ENCODE measurements around the gene GRAMD1A. TPM values are rescaled to one million over a fixed set of nuclear protein-coding genes. Genes with fewer than 3 reads are reported as not detected.
"Not testable (repeated sequence)": the region's sequence is repeated elsewhere in the genome, so short reads cannot be mapped to it uniquely, and the experiment has no call there.

Gene GRAMD1A
- polyA plus RNA-seq (ENCODE audit: insufficient read length in 4 of 4) = 10 to 100 TPM; 48.4 to 60.8 (median 57.5) TPM

- DNase-seq (ENCODE audit: low read depth in 4 of 4, low spot score in 3 of 4) = peak; percentile 77 to 85 (median 78)
These were observed at the start of gene GRAMD1A for GRCh38 chr19:34999498-35000337. Gene GRAMD1A (plus strand): TSS chr19:35000323. CDS start chr19:35000479, 156 bp downstream.

GRCh38 chr19:34953092-34953491 lies 47.0 kb upstream of the GRAMD1A start:
- DNase-seq (ENCODE audit: low read depth in 4 of 4, low spot score in 3 of 4) = no peak

GRCh38 chr19:34957830-34958751 lies 42.0 kb upstream of the GRAMD1A start:
- DNase-seq (ENCODE audit: low read depth in 4 of 4, low spot score in 3 of 4) = no peak

- no peak for DNase-seq (ENCODE audit: low read depth in 4 of 4, low spot score in 3 of 4)
These were observed 41.1 kb upstream of the GRAMD1A start for GRCh38 chr19:34959021-34959420.

- no peak for DNase-seq (ENCODE audit: low read depth in 4 of 4, low spot score in 3 of 4)
These were observed 39.9 kb upstream of the GRAMD1A start for GRCh38 chr19:34960103-34960805.

GRCh38 chr19:34960940-34961679 lies 39.0 kb upstream of the GRAMD1A start:
- no peak for DNase-seq (ENCODE audit: low read depth in 4 of 4, low spot score in 3 of 4)

GRCh38 chr19:34961775-34962686 lies 38.1 kb upstream of the GRAMD1A start:
- no peak for DNase-seq (ENCODE audit: low read depth in 4 of 4, low spot score in 3 of 4)

GRCh38 chr19:34962687-34963572 lies 37.2 kb upstream of the GRAMD1A start:
- DNase-seq (ENCODE audit: low read depth in 4 of 4, low spot score in 3 of 4) = peak in 1 of 4 donors; percentile 7

- peak in 3 of 4 donors; percentile 25 to 45 (median 36) for DNase-seq (ENCODE audit: low read depth in 4 of 4, low spot score in 3 of 4)
These were observed 36.3 kb upstream of the GRAMD1A start, which contains the start of gene ZNF792 for GRCh38 chr19:34963573-34964406. Gene ZNF792 (minus strand): TSS chr19:34964229. CDS start chr19:34963662, 567 bp downstream.

GRCh38 chr19:34964598-34964997 lies 35.5 kb upstream of the GRAMD1A start:
- no peak for DNase-seq (ENCODE audit: low read depth in 4 of 4, low spot score in 3 of 4)

GRCh38 chr19:34965505-34965904 lies 34.6 kb upstream of the GRAMD1A start:
- not testable (repeated sequence) for DNase-seq (ENCODE audit: low read depth in 4 of 4, low spot score in 3 of 4)

GRCh38 chr19:34967551-34967950 lies 32.6 kb upstream of the GRAMD1A start:
- no peak for DNase-seq (ENCODE audit: low read depth in 4 of 4, low spot score in 3 of 4)

- no peak for DNase-seq (ENCODE audit: low read depth in 4 of 4, low spot score in 3 of 4)
These were observed 30.4 kb upstream of the GRAMD1A start for GRCh38 chr19:34969721-34970120.

- not testable (repeated sequence) for DNase-seq (ENCODE audit: low read depth in 4 of 4, low spot score in 3 of 4)
These were observed 29.8 kb upstream of the GRAMD1A start for GRCh38 chr19:34970185-34970780.

GRCh38 chr19:34972163-34972705 lies 27.9 kb upstream of the GRAMD1A start:
- no peak for DNase-seq (ENCODE audit: low read depth in 4 of 4, low spot score in 3 of 4)

- no peak for DNase-seq (ENCODE audit: low read depth in 4 of 4, low spot score in 3 of 4)
These were observed 25.5 kb upstream of the GRAMD1A start for GRCh38 chr19:34974646-34975045.
